ENCODE results near the gene TSPAN14. TPM values are rescaled to one million over a fixed set of nuclear protein-coding genes. Genes with fewer than 3 reads are reported as not detected.

The TSPAN14 gene, protein sequence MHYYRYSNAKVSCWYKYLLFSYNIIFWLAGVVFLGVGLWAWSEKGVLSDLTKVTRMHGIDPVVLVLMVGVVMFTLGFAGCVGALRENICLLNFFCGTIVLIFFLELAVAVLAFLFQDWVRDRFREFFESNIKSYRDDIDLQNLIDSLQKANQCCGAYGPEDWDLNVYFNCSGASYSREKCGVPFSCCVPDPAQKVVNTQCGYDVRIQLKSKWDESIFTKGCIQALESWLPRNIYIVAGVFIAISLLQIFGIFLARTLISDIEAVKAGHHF
- total RNA-seq, result 100 to 1,000 TPM; 109 to 117 TPM

DNA sequence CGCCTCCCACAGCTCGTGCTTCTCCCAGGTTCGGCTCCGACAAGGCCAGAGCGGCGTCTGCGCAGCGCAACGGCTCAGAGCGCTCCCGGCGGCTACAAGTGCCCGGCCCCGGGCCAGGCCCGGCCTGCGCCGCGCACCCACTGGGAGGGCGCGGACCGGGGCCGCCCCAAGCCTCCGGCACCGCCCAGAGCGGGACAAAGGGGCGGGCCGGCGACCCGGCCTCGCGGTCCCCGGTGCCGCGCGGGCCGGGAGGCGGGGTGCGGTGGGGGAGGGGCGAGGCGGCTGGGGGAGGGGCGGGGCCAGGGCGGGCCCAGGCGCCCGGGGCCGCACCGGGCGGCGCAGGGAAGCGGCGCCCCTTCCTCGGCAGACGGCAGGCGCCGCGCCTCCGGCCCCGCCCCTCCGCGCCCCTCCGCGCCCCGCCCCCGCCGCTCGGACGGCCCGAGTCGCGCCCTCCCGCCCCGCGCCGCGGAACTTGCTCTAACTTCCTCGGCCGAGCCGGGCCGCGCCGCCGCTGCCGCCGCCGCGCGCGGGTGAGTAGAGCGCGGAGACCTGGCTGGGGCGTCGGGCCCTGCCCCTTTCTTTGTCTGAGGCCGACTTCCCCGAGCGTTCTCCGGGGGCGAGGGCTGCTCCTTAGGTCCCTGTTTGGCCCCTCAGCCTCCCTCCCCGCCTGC is at the start of gene TSPAN14:
TSS of gene TSPAN14 (plus strand) at position 469 of the 671 bp plus-strand sequence. CDS start 34,924 bp downstream, outside the sequence.
- H3K27me3 Mint-ChIP-seq (ENCODE audit: low read depth), result peaks cover 1% of the 10 kb centered on the region
- peak; percentile 79 for DNase-seq
- H3K36me3 Mint-ChIP-seq (ENCODE audit: low read depth), result peaks cover 36% of the 10 kb centered on the region
- no peaks in the 10 kb centered on the region for H3K9me3 Mint-ChIP-seq (ENCODE audit: insufficient read depth)
- H3K4me3 Mint-ChIP-seq, result peak within 1 kb of the TSS; percentile 99
- ChIA-PET POLR2A (interaction anchor here (0.8 to 8.2 kb wide), 4 partner anchors 10 to 45 kb away, joined by 4 to 86 read pairs (median 6); no protein-coding TSS in a partner anchor), CTCF (interaction anchor here (2.2 to 35.6 kb wide), 3 partner anchors 10 to 52 kb away, joined by 7 to 1113 read pairs (median 13); no protein-coding TSS in a partner anchor)
- H3K27ac Mint-ChIP-seq, result peak within 1 kb of the TSS; percentile 90
- peaks cover 38% of the 10 kb centered on the region for H3K4me1 Mint-ChIP-seq (ENCODE audit: low read depth)
- ATAC-seq, result peak; percentile 80

DNA sequence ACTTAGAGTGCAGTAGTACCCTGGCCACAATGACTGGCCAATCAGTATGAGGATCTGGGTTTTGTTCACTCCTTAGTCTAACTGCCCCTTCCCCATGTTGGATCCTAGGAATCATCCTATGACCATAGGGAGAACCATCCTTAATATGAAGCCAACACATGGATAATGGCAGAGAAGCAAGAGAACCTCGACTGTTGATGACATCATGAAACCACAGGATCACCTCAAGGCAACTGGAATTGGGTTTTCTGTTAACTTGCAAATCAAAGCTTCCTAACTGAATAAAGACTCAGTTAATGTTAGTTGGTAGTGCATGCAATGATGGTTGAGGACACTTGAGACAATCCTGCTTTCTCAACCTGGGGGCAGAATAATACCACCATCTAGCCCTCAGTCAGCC is 49.1 kb upstream of the TSPAN14 start:
- Mint-ChIP-seq H3K9me3 (ENCODE audit: insufficient read depth) (no peaks in the 10 kb centered on the region), H3K27me3 (ENCODE audit: low read depth) (peaks cover 10% of the 10 kb centered on the region), H3K4me1 (ENCODE audit: low read depth) (peaks cover 13% of the 10 kb centered on the region), H3K4me3 (no peak overlapping the region), H3K36me3 (ENCODE audit: low read depth) (peaks cover 2% of the 10 kb centered on the region), H3K27ac (no peak overlapping the region)
- no peak for ATAC-seq
- no peak for DNase-seq
- POLR2A ChIA-PET, result no interaction called here
- CTCF ChIA-PET, result interaction anchor here (1.0 to 3.9 kb wide), 6 partner anchors 22 to 125 kb away, joined by 3 to 32 read pairs (median 6); no protein-coding TSS in a partner anchor

DNA sequence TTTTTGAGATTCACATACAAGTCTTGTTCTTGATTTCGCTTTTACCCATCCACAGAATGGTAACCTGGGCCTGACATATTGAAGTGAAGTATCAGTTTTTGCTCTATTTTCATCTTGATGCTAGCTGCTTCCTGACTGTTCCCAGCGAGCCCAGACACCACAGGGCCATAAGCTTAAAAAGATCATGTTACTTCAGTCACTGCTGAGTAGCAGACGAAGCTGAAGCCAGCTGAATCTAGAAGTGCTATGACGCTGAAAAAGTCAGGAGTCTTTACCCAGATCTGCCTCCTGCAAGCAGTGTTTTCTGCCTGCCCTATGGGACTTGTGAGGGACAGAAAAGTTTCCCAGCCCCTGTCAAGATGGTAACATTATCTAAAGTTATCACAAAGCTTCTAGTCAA is 48.5 kb upstream of the TSPAN14 start:
- Mint-ChIP-seq H3K27me3 (ENCODE audit: low read depth) (peaks cover 10% of the 10 kb centered on the region), H3K4me1 (ENCODE audit: low read depth) (peaks cover 13% of the 10 kb centered on the region), H3K36me3 (ENCODE audit: low read depth) (peaks cover 2% of the 10 kb centered on the region), H3K9me3 (ENCODE audit: insufficient read depth) (no peaks in the 10 kb centered on the region), H3K4me3 (no peak overlapping the region), H3K27ac (no peak overlapping the region)
- ATAC-seq (no peak), DNase-seq (no peak)
- ChIA-PET CTCF (interaction anchor here (1.0 to 3.9 kb wide), 7 partner anchors 23 to 125 kb away, joined by 3 to 32 read pairs (median 4); no protein-coding TSS in a partner anchor), POLR2A (interaction anchor here (0.7 kb wide), 1 partner anchor 10 kb away, joined by 4 read pairs; no protein-coding TSS in a partner anchor)

DNA sequence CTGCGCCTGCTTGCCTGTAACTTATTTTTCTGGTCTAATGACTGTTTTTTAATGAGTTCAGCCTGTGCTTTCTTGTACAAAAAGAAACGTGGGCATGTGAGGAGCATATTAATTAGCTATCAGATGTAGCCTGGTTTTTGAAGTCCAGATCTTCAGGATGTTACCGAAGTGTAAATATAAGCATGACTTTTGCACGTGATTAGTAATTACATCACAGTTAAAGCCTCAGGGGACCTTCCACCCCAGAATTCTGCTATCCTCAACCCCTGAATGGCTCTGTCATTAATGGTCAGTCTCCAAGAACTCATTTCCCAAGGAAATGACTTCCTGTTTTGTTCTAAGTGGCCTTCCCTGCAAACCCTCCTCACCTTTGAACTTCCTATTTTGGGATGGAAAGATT is 47.9 kb upstream of the TSPAN14 start:
- DNase-seq (no peak), ATAC-seq (no peak)
- Mint-ChIP-seq H3K27me3 (ENCODE audit: low read depth) (peaks cover 10% of the 10 kb centered on the region), H3K4me3 (no peak overlapping the region), H3K9me3 (ENCODE audit: insufficient read depth) (no peaks in the 10 kb centered on the region), H3K27ac (no peak overlapping the region), H3K4me1 (ENCODE audit: low read depth) (peaks cover 13% of the 10 kb centered on the region), H3K36me3 (ENCODE audit: low read depth) (peaks cover 2% of the 10 kb centered on the region)
- CTCF ChIA-PET, result interaction anchor here (1.5 to 3.9 kb wide), 5 partner anchors 23 to 99 kb away, joined by 3 to 32 read pairs (median 9); no protein-coding TSS in a partner anchor
- POLR2A ChIA-PET, result interaction anchor here (0.7 kb wide), 1 partner anchor 10 kb away, joined by 4 read pairs; no protein-coding TSS in a partner anchor

DNA sequence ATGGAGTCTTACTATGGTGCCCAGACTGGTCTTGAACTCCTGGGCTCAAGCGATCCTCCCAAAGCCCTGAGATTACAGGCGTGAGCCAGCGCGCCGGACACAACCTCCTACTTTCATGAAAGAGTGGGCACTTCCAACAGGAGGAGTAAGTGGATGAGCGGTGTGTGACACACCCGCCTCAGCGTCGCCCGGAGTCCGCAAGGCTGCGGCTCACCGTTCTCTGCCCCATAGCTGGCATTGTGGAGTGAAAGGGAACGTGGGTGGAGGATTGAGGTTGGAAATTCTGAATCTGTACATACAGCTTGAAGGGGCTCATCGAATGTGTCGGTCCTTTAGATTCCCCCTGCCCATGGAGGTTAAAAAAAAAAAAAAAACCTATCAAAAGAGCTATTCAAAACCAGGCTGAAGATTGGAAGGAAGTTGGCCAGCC is 46.3 kb upstream of the TSPAN14 start:
- Mint-ChIP-seq H3K4me3 (peak overlapping the region; percentile 72), H3K9me3 (ENCODE audit: insufficient read depth) (no peaks in the 10 kb centered on the region), H3K4me1 (ENCODE audit: low read depth) (peaks cover 21% of the 10 kb centered on the region), H3K27me3 (ENCODE audit: low read depth) (peaks cover 10% of the 10 kb centered on the region), H3K36me3 (ENCODE audit: low read depth) (peaks cover 2% of the 10 kb centered on the region), H3K27ac (peak overlapping the region; percentile 65)
- peak; percentile 38 for ATAC-seq
- peak; percentile 44 for DNase-seq
- ChIA-PET POLR2A (interaction anchor here (0.6 to 0.7 kb wide), 2 partner anchors 15 to 577 kb away, joined by 3 to 4 read pairs; no protein-coding TSS in a partner anchor), CTCF (interaction anchor here (0.8 to 3.9 kb wide), 7 partner anchors 14 to 129 kb away, joined by 3 to 32 read pairs (median 6); no protein-coding TSS in a partner anchor)

DNA sequence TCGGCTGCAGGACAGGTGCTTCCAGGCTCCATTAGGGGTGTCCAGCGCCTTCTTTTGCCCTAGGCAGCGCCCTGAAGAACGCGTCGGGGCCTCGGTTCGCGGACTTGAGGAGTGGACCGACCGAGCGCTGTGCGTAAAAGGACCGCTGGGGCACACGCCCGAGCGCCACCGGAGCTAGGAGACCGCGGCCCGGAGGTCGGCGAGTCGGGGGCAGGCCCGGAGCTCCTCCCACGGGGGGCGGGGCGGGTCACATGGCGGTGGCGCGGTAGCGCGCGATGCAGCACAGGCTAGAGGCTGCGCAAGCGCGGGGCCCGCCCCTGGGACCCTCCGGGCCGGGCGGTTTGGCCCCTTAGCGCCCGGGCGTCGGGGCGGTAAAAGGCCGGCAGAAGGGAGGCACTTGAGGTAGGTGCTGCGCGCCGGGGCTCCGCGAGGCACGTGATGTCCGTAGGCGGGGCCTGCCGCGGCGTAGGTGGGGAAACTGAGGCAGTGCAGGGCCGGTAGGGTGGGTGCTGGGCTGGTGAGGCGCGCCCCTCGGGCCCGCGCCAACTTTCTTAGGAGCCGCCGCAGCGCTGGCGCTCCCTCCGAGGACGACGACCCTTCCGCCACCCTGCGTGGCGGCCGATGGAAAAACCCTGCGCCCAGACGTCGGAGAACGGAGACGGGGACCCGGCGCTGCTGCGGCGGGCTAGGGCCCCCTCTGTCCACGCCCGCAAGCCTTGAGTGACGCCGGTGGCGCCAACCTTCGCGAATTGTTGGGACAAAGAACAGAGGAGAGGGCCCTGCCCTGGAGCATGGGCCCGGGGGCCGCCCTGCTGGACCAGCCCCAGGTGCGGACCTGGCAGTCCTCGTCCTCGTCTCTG is 45.6 kb upstream of the TSPAN14 start, which contains the start of gene PRXL2A:
TSS of gene PRXL2A (plus strand) at position 310 of the 860 bp plus-strand sequence. CDS start 11,917 bp downstream, outside the sequence.
- ChIA-PET POLR2A (interaction anchor here (0.6 to 0.7 kb wide), 2 partner anchors 14 to 578 kb away, joined by 3 to 4 read pairs; no protein-coding TSS in a partner anchor), CTCF (interaction anchor here (0.8 to 3.9 kb wide), 8 partner anchors 13 to 128 kb away, joined by 3 to 32 read pairs (median 7); no protein-coding TSS in a partner anchor)
- ATAC-seq, result peak; percentile 97
- peaks cover 10% of the 10 kb centered on the region for H3K27me3 Mint-ChIP-seq (ENCODE audit: low read depth)
- H3K36me3 Mint-ChIP-seq (ENCODE audit: low read depth), result peaks cover 2% of the 10 kb centered on the region
- H3K4me1 Mint-ChIP-seq (ENCODE audit: low read depth), result peaks cover 26% of the 10 kb centered on the region
- H3K27ac Mint-ChIP-seq, result peak within 1 kb of the TSS; percentile 65
- peak within 1 kb of the TSS; percentile 72 for H3K4me3 Mint-ChIP-seq
- peak; percentile 88 for DNase-seq
- no peaks in the 10 kb centered on the region for H3K9me3 Mint-ChIP-seq (ENCODE audit: insufficient read depth)

DNA sequence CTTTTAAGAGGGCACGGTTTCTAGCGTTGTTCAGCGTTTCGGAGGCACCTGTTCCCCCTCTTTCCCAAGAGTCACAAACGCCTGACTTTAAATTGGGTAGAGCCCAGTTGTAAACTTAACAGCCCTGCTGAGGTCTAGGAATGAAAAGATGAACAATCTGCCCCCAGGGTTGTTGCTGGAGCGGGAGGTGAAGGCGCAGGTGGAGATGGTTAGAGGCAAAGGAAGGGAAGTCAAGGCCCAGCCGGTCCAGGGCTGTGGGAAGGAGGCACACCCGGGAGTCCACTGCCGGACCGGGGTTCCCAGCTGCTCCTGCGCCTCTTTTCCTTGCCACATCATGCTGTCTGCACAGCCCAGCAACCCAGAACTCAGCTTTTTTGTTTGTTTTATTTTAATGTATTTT is 45.0 kb upstream of the TSPAN14 start:
- Mint-ChIP-seq H3K4me3 (peak overlapping the region; percentile 72), H3K9me3 (ENCODE audit: insufficient read depth) (no peaks in the 10 kb centered on the region), H3K27me3 (ENCODE audit: low read depth) (peaks cover 10% of the 10 kb centered on the region), H3K27ac (no peak overlapping the region), H3K4me1 (ENCODE audit: low read depth) (peaks cover 26% of the 10 kb centered on the region), H3K36me3 (ENCODE audit: low read depth) (peaks cover 2% of the 10 kb centered on the region)
- DNase-seq, result no peak
- POLR2A ChIA-PET, result no interaction called here
- no peak for ATAC-seq
- CTCF ChIA-PET, result interaction anchor here (0.6 to 2.2 kb wide), 3 partner anchors 36 to 1049 kb away, joined by 3 to 11 read pairs (median 3); no protein-coding TSS in a partner anchor

DNA sequence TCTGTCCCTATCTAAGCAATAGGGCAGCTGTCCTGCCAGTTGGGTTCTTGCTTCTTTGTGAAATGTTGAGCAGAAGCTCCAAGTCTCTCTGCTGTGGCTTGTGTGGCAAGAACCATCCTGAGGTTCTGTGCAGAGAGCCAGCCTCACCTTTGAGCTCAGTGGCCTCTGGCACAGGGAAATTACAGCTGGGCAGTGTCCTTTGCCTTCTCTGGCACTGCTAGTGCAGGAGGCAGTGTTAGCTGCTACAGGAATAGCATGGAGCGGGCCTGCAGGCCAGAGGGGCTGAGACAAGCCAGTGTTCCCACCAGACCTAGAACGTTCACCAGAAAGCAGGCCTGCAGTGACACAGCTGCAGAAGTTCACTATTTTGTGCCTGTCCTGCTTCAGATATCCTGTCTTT is 44.0 kb upstream of the TSPAN14 start:
- no peak overlapping the region for H3K27ac Mint-ChIP-seq
- H3K4me1 Mint-ChIP-seq (ENCODE audit: low read depth), result peaks cover 26% of the 10 kb centered on the region
- peaks cover 2% of the 10 kb centered on the region for H3K36me3 Mint-ChIP-seq (ENCODE audit: low read depth)
- ATAC-seq (no peak), DNase-seq (no peak)
- CTCF ChIA-PET, result interaction anchor here (0.5 to 2.2 kb wide), 4 partner anchors 35 to 121 kb away, joined by 3 to 11 read pairs (median 3); no protein-coding TSS in a partner anchor
- POLR2A ChIA-PET, result no interaction called here
- peak overlapping the region; percentile 72 for H3K4me3 Mint-ChIP-seq
- peaks cover 8% of the 10 kb centered on the region for H3K27me3 Mint-ChIP-seq (ENCODE audit: low read depth)
- H3K9me3 Mint-ChIP-seq (ENCODE audit: insufficient read depth), result no peaks in the 10 kb centered on the region

DNA sequence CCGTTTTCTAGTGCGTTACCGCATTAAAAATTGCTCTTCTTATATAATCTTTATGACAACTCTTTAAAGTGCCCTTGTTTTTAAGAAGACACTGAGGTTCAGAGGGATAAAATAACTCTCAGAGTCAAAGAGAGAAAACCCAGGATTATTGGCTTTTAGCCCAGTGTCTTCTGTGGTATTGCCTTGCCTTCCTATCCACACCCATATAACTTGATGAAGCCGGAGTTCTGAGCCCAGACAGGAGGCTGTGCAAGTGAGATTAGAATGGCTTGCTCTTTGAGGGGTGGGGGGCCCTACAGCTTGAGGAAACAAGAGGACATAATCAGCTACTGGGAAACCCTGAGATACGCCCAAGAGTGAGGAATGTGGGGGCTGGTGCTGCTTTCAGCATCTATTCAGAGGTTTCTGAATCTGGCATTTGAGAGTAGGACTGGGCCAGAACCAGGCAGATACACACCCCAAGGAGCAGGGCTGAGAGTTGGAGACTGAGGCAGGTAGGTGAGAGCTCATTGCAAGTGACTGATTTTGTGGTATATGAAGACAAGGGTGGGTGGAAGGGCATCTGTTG is 43.4 kb upstream of the TSPAN14 start:
- no peak for ATAC-seq
- POLR2A ChIA-PET, result no interaction called here
- H3K27me3 Mint-ChIP-seq (ENCODE audit: low read depth), result peaks cover 6% of the 10 kb centered on the region
- no peaks in the 10 kb centered on the region for H3K9me3 Mint-ChIP-seq (ENCODE audit: insufficient read depth)
- CTCF ChIA-PET, result interaction anchor here (0.5 to 2.2 kb wide), 6 partner anchors 25 to 120 kb away, joined by 3 to 11 read pairs (median 4); no protein-coding TSS in a partner anchor
- H3K27ac Mint-ChIP-seq, result no peak overlapping the region
- H3K36me3 Mint-ChIP-seq (ENCODE audit: low read depth), result peaks cover 2% of the 10 kb centered on the region
- H3K4me3 Mint-ChIP-seq, result no peak overlapping the region
- peaks cover 26% of the 10 kb centered on the region for H3K4me1 Mint-ChIP-seq (ENCODE audit: low read depth)
- DNase-seq, result no peak

DNA sequence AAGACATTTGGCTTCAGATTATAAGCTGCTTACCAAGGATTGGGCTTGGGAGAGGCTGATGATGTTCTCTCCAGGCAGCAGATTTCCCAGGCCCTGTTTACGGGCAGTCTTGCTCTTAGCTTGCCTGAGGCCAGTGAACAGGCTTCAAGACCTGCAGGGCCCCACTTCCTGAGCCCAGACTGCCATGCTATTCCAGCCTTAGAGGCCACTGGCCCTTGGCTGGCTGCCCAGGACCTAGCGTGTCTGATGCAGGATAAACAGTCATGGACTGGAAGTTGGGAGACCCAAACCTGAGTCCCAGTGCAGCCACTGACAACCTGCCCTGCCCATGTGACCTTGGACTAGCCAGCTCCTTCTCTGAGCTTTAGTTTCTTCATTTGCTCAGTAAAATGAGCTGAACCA is 42.8 kb upstream of the TSPAN14 start:
- Mint-ChIP-seq H3K9me3 (ENCODE audit: insufficient read depth) (no peaks in the 10 kb centered on the region), H3K4me3 (no peak overlapping the region), H3K27me3 (ENCODE audit: low read depth) (peaks cover 3% of the 10 kb centered on the region), H3K4me1 (ENCODE audit: low read depth) (peaks cover 26% of the 10 kb centered on the region), H3K36me3 (ENCODE audit: low read depth) (peaks cover 2% of the 10 kb centered on the region), H3K27ac (no peak overlapping the region)
- ATAC-seq, result no peak
- ChIA-PET CTCF (interaction anchor here (0.9 to 1.1 kb wide), 4 partner anchors 11 to 34 kb away, joined by 3 to 4 read pairs (median 4); no protein-coding TSS in a partner anchor), POLR2A (no interaction called here)
- DNase-seq, result no peak

Measured in activated CD8-positive, alpha-beta T cell treated with anti-CD3 and anti-CD28 coated beads, Interleukin-2, amount 10 ng/mL, durations not matched to agents 7 days and 5 days (primary cell).